ENCODE data around the gene TYW1.
"Not testable (repeated sequence)": the region's sequence is repeated elsewhere in the genome, so short reads cannot be mapped to it uniquely, and the experiment has no call there.

Gene TYW1

GRCh38 chr7:66970310-66970709, 26.3 kb upstream of the TYW1 start:
- TF ChIP-seq, protein P1, sequence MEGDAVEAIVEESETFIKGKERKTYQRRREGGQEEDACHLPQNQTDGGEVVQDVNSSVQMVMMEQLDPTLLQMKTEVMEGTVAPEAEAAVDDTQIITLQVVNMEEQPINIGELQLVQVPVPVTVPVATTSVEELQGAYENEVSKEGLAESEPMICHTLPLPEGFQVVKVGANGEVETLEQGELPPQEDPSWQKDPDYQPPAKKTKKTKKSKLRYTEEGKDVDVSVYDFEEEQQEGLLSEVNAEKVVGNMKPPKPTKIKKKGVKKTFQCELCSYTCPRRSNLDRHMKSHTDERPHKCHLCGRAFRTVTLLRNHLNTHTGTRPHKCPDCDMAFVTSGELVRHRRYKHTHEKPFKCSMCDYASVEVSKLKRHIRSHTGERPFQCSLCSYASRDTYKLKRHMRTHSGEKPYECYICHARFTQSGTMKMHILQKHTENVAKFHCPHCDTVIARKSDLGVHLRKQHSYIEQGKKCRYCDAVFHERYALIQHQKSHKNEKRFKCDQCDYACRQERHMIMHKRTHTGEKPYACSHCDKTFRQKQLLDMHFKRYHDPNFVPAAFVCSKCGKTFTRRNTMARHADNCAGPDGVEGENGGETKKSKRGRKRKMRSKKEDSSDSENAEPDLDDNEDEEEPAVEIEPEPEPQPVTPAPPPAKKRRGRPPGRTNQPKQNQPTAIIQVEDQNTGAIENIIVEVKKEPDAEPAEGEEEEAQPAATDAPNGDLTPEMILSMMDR (IDR thresholded peaks at IDR 0.05; ENCODE audit: control extremely low read depth, extremely low read depth, low read depth, missing control alignments): no peak
- DNase-seq (ENCODE audit: extremely low spot score): no peak
- CTCF ChIA-PET: no interaction called here
- POLR2A ChIA-PET: no interaction called here

GRCh38 chr7:66974986-66975590, 21.5 kb upstream of the TYW1 start:
- no peak for DNase-seq (ENCODE audit: extremely low spot score)
- POLR2A ChIA-PET: no interaction called here

GRCh38 chr7:66978312-66978711, 18.3 kb upstream of the TYW1 start:
- DNase-seq (ENCODE audit: extremely low spot score); CTCF ChIA-PET; POLR2A ChIA-PET: not testable (repeated sequence)

More at GRCh38 chr7:66974986-66975590, 21.5 kb upstream of the TYW1 start:
- TF ChIP-seq, protein P1 (IDR thresholded peaks at IDR 0.05; ENCODE audit: control extremely low read depth, extremely low read depth, low read depth, missing control alignments): no peak
- CTCF ChIA-PET: interaction anchor here (1.3 kb wide), 1 partner anchor 11 kb away, joined by 3 read pairs; no protein-coding TSS in a partner anchor

- DNase-seq (ENCODE audit: extremely low spot score); POLR2A ChIA-PET; CTCF ChIA-PET: not testable (repeated sequence)
Observed at GRCh38 chr7:66979013-66979412, 17.6 kb upstream of the TYW1 start.

- CTCF ChIA-PET; DNase-seq (ENCODE audit: extremely low spot score); POLR2A ChIA-PET: not testable (repeated sequence)
Observed at GRCh38 chr7:66980336-66980735, 16.3 kb upstream of the TYW1 start.

GRCh38 chr7:66989552-66989951, 7.1 kb upstream of the TYW1 start:
- DNase-seq (ENCODE audit: extremely low spot score); CTCF ChIA-PET; POLR2A ChIA-PET: not testable (repeated sequence)

DNA sequence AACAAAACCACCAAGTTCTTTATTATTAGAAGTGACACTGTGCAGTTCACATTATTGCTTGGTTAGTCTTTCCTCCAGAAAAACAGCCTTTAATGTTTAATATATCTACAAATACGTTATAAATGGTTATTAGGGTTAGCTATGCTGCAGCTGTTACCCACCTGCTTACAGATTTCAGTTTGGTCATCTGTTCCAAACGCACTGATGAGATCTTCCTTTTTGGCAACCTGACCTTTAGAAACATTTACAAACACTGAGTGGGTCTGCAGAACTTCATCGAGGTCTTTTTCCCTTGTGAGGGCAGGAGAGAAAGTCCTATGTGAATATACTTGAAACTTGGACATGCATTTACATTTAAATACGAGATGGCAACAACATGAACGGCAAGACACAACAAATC, 2.6 kb upstream of the TYW1 start:
- CTCF ChIA-PET; DNase-seq (ENCODE audit: extremely low spot score): not testable (repeated sequence)
- POLR2A ChIA-PET: interaction anchor here (0.7 kb wide), 1 partner anchor 215 kb away, joined by 6 read pairs; no protein-coding TSS in a partner anchor

DNA sequence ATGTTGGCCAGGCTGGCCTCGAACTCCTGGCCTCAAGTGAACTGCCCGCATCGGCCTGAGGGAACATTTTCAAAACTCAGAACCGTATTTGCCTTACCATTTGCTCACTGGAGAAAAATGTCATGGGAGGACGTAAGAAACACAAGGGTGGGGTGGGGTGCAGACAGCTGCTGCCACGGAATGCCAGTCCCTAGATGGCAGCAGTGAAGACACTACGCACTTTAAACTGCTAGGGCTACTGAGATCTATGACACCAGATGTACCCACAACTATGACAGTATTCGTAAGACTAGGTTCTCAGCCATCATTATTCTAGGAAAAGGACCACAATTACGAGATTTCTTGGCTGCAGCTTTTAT, 2.0 kb upstream of the TYW1 start:
- CTCF ChIA-PET; POLR2A ChIA-PET; DNase-seq (ENCODE audit: extremely low spot score): not testable (repeated sequence)
- TF ChIP-seq, protein P1 (IDR thresholded peaks at IDR 0.05; ENCODE audit: control extremely low read depth, extremely low read depth, low read depth, missing control alignments): peak; percentile 18

DNA sequence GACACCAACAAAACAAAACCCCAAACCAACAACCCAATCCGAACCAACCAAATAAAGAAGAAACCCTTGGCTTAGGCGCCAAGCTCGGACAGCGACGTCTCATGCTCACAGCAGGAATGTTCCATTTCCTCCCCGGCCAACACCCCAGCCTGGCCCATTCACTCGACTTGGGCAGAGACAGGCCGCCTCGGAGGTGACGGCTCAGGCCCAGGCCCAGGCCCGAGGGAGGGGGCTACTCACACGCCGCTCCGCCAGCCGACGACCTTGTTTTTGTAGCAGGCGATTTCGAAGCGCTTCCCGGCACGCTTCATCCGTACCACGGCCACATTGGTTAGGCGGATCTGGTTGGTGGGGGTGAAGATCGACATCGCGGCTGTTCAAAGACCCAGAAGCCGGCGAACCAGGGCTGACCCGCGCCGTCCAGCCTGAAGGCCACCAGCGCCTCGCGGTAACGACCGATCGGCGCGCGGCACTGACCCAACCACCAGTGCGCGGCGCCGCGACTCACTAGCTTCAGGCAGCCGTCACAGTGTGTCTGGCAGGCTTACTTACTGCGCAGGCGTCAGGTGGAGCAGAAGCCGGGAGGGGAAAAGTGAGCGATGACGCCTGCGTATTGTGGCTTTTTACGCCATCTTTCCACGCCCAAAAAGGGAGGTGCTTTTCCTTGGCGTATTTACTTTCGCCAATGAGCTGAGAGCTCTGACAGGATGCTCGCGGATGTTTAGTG, 1.4 kb upstream of the TYW1 start, which contains the start of gene SBDS:
SBDS (minus strand) TSS at position 537 of the 727 bp plus-strand sequence; CDS start at position 368, 169 bp downstream.
- CTCF ChIA-PET: interaction anchor here (1.9 kb wide), 1 partner anchor 255 kb away, joined by 3 read pairs; the partner anchor contains the start of gene RABGEF1
- POLR2A ChIA-PET: interaction anchor here (0.9 to 1.1 kb wide), 3 partner anchors 136 to 400 kb away, joined by 3 read pairs; no protein-coding TSS in a partner anchor
- TF ChIP-seq, protein P1 (IDR thresholded peaks at IDR 0.05; ENCODE audit: control extremely low read depth, extremely low read depth, low read depth, missing control alignments): peak; percentile 6
- peak; percentile 79 for DNase-seq (ENCODE audit: extremely low spot score)
